ENCODE results near the gene OPA3. TPM values are rescaled to one million over a fixed set of nuclear protein-coding genes. Genes with fewer than 3 reads are reported as not detected.

OPA3 gene
- total RNA-seq, 4 donors from 2014 or later, result 5.0 to 26.6 (median 13.6) TPM

DNA sequence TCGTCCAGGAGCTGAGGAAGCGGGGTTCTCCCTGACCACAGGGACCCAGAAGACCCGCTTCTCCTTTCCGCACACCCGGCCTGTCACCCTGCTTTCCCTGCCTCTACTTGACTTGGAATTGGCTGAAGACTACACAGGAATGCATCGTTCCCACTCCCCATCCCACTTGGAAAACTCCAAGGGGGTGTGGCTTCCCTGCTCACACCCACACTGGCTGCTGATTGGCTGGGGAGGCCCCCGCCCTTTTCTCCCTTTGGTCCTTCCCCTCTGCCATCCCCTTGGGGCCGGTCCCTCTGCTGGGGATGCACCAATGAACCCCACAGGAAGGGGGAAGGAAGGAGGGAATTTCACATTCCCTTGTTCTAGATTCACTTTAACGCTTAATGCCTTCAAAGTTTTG is 58.5 kb downstream of the OPA3 start:
- Histone ChIP-seq H3K4me1 (peaks cover 0 to 28% (median 5%) of the 10 kb centered on the region in 4 donors), H3K9me3 (no peaks in the 10 kb centered on the region), H3K27me3 (no peaks in the 10 kb centered on the region), H3K36me3 (peaks cover 0 to 56% (median 7%) of the 10 kb centered on the region in 3 donors), H3K27ac (no peak overlapping the region), H3K4me3 (no peak overlapping the region)
- TF ChIP-seq, protein P1, sequence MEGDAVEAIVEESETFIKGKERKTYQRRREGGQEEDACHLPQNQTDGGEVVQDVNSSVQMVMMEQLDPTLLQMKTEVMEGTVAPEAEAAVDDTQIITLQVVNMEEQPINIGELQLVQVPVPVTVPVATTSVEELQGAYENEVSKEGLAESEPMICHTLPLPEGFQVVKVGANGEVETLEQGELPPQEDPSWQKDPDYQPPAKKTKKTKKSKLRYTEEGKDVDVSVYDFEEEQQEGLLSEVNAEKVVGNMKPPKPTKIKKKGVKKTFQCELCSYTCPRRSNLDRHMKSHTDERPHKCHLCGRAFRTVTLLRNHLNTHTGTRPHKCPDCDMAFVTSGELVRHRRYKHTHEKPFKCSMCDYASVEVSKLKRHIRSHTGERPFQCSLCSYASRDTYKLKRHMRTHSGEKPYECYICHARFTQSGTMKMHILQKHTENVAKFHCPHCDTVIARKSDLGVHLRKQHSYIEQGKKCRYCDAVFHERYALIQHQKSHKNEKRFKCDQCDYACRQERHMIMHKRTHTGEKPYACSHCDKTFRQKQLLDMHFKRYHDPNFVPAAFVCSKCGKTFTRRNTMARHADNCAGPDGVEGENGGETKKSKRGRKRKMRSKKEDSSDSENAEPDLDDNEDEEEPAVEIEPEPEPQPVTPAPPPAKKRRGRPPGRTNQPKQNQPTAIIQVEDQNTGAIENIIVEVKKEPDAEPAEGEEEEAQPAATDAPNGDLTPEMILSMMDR (IDR thresholded peaks at IDR 0.05), result no peak
- TF ChIP-seq POLR2A (IDR thresholded peaks at IDR 0.05), result no peak
- peak in 2 of 3 donors; percentile 69 to 71 for DNase-seq

DNA sequence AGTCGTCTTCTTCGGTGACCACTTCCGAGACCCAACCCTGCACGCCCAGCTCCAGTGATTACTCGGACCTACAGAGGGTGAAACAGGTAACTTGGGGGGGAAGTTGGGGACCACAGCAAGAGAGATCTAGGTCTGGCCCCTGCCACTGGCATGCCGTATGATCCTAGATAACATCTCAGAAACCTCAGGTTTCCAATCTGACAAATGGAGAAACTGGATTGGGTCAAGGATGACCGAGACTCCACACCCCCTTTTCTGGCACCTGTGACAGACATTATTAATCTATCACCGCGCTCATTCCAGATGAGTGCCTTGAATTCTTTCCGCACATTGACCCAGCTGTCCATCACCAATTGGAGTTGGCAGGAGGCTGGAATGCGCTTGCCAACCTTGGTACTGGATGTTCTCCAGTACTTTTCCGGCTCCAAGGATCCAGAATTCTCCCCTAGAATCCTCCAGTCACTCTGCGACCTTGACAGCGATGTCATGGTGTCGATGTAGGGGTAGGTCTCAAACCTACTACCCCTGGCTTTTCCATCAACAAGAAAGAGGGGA is 60.0 kb downstream of the OPA3 start:
- TF ChIP-seq POLR2A (IDR thresholded peaks at IDR 0.05), result no peak
- TF ChIP-seq, protein P1 (IDR thresholded peaks at IDR 0.05), result no peak
- Histone ChIP-seq H3K27me3 (no peaks in the 10 kb centered on the region), H3K4me1 (peaks cover 0 to 39% (median 5%) of the 10 kb centered on the region in 4 donors), H3K27ac (no peak overlapping the region), H3K4me3 (no peak overlapping the region), H3K36me3 (peaks cover 0 to 70% (median 7%) of the 10 kb centered on the region in 3 donors), H3K9me3 (no peaks in the 10 kb centered on the region)
- DNase-seq, result no peak

- Histone ChIP-seq H3K9me3 (no peaks in the 10 kb centered on the region), H3K4me3 (no peak overlapping the region), H3K36me3 (peaks cover 0 to 74% (median 7%) of the 10 kb centered on the region in 3 donors), H3K4me1 (peaks cover 0 to 34% (median 3%) of the 10 kb centered on the region in 4 donors), H3K27me3 (no peaks in the 10 kb centered on the region), H3K27ac (peak overlapping the region; percentile 2 to 63 (median 13))
- peak; percentile 72 to 88 (median 84) for DNase-seq
- peak in 1 of 2 donors; percentile 10 for TF ChIP-seq POLR2A (IDR thresholded peaks at IDR 0.05)
- TF ChIP-seq, protein P1 (IDR thresholded peaks at IDR 0.05), result peak; percentile 90 to 97 (median 94)
These were observed 60.9 kb downstream of the OPA3 start for GRCh38 chr19:45523642-45524256.

DNA sequence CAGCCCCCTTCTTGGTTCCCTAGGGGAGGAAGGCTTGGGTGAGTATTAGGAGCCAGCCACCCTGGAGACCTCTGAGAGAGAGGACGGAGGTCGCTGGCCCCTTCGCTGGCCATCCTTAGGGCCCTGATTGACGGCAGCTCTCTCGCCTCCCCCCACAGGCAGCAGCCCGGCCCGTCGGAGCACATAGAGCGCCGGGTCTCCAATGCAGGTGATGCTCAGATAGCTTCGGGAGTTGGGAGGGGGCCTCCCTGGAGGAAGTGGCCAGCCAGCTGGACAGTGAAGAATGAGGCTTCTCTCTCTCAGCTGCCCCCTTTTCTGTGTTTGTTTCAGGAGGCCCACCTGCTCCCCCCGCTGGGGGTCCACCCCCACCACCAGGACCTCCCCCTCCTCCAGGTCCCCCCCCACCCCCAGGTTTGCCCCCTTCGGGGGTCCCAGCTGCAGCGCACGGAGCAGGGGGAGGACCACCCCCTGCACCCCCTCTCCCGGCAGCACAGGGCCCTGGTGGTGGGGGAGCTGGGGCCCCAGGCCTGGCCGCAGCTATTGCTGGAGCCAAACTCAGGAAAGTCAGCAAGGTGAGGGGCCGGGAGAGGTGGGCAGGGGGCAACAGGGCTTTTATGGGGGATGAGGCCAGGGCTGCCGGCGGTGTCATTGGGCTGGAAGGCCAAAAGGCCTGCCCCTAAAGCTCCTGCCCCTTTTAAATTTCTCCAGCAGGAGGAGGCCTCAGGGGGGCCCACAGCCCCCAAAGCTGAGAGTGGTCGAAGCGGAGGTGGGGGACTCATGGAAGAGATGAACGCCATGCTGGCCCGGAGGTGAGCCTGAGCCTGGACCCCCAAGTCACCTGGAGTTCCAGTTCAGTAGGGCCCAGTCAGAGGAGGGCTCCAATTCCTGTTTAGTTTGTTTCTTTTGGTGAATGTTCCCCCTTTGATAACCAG is 62.3 kb downstream of the OPA3 start:
- no peaks in the 10 kb centered on the region for H3K9me3 ChIP-seq
- peaks cover 0 to 88% (median 7%) of the 10 kb centered on the region in 3 donors for H3K36me3 ChIP-seq
- TF ChIP-seq, protein P1 (IDR thresholded peaks at IDR 0.05), result no peak
- TF ChIP-seq POLR2A (IDR thresholded peaks at IDR 0.05), result no peak
- H3K4me1 ChIP-seq, result peaks cover 0 to 37% (median 3%) of the 10 kb centered on the region in 4 donors
- H3K27me3 ChIP-seq, result no peaks in the 10 kb centered on the region
- no peak overlapping the region for H3K4me3 ChIP-seq
- H3K27ac ChIP-seq, result no peak overlapping the region
- DNase-seq, result no peak

DNA sequence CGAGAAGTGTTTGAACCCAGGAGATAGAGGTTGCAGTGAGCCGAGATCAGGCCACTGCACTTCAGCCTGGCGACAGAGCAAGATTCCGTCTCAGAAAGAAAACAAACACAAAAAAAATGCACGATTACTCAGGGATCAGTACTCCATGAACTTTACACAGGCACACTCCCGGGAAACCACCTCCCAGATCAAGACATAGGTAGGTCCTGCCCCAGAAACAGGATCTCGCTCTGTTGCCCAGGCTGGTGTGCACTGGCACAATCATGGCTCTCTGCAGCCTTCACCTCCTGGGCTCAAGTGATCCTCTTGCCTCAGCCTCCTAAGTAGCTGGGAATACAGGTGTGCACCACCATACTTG is 66.2 kb downstream of the OPA3 start:
- TF ChIP-seq, protein P1 (IDR thresholded peaks at IDR 0.05), result no peak
- no peak for TF ChIP-seq POLR2A (IDR thresholded peaks at IDR 0.05)
- peak in 2 of 3 donors; percentile 59 to 68 for DNase-seq
- H3K9me3 ChIP-seq, result no peaks in the 10 kb centered on the region
- H3K36me3 ChIP-seq, result peaks cover 0 to 53% (median 0%) of the 10 kb centered on the region in 3 donors
- peak overlapping the region in 3 of 4 donors; percentile 27 to 87 (median 77) for H3K27ac ChIP-seq
- no peak overlapping the region for H3K4me3 ChIP-seq
- peaks cover 2 to 71% (median 25%) of the 10 kb centered on the region in 4 donors for H3K4me1 ChIP-seq
- no peaks in the 10 kb centered on the region for H3K27me3 ChIP-seq
